A673 (cell line): Measurements from ENCODE around the gene RALGAPB. TPM values are rescaled to one million over a fixed set of nuclear protein-coding genes. Genes with fewer than 3 reads are reported as not detected.

Source experiments
- BruUV-seq: library from RNA; stranded (reverse); fragments of 400-500 nt; replicated peaks from 2 replicates; lab custom pipeline; 2021; lab: Mats Ljungman, UMichigan
- CTCF ChIA-PET: fragments of 300-600 bp; sonication (Branson Sonifier 250); formaldehyde crosslinking; loops from one replicate; lab custom pipeline; 2022; ENCODE audit warnings: antibody characterized with exemption; lab: Charles Lee
- POLR2A ChIA-PET: fragments of 300-600 bp; sonication (Branson Sonifier 250); formaldehyde crosslinking; loops from one replicate; lab custom pipeline; 2022; ENCODE audit warnings: antibody characterized with exemption; ENCODE audit not compliant: low non-redundant PET; lab: Charles Lee
- DNase-seq: peaks from one replicate; pipeline ENCODE4 v3.0.0-alpha.2; 2015; ENCODE audit warnings: low spot score
- H3K27ac ChIP-seq: fragments of 200-600 bp; sonication (generic); 2 replicates; pipeline ENCODE4 v1.5.1; 2016; ENCODE audit warnings: mixed run types, low read depth, mild to moderate bottlenecking, mixed read lengths, antibody characterized with exemption, low read length; ENCODE audit not compliant: poor library complexity, severe bottlenecking
- H3K27me3 ChIP-seq: fragments of 200-600 bp; sonication (generic); replicated peaks from 2 replicates; pipeline ENCODE4 v1.6.1; 2017; ENCODE audit warnings: mixed run types, low read depth, mild to moderate bottlenecking, mixed read lengths, antibody characterized with exemption, low read length; ENCODE audit not compliant: insufficient read depth, poor library complexity
- H3K36me3 ChIP-seq: fragments of 200-600 bp; sonication (generic); 2 replicates; pipeline ENCODE4 v1.6.1; 2016; ENCODE audit warnings: mixed run types, mild to moderate bottlenecking, mixed read lengths, antibody characterized with exemption, low read length; ENCODE audit not compliant: insufficient read depth, poor library complexity, severe bottlenecking
- H3K4me1 ChIP-seq: fragments of 200-600 bp; sonication (generic); 2 replicates; pipeline ENCODE4 v1.6.1; 2017; ENCODE audit warnings: mixed run types, mild to moderate bottlenecking, mixed read lengths, antibody characterized with exemption, low read length; ENCODE audit not compliant: insufficient read depth, poor library complexity, severe bottlenecking
- H3K4me3 ChIP-seq: fragments of 200-600 bp; sonication (generic); 2 replicates; pipeline ENCODE4 v1.5.1; 2016; ENCODE audit warnings: low read depth, mixed run types, mild to moderate bottlenecking, mixed read lengths, low read length; ENCODE audit not compliant: poor library complexity, severe bottlenecking
- H3K9me3 ChIP-seq: fragments of 200-600 bp; sonication (generic); 2 replicates; pipeline ENCODE4 v1.6.1; 2016; ENCODE audit warnings: mixed run types, low read depth, mild to moderate bottlenecking, mixed read lengths, antibody characterized with exemption, low read length; ENCODE audit not compliant: poor library complexity, severe bottlenecking
- CTCF ChIP-seq: fragments of 300-800, 200-600 bp; sonication (generic); conservative IDR thresholded peaks from 2 replicates; pipeline ENCODE4 v1.5.1; 2017; ENCODE audit warnings: low read depth, mild to moderate bottlenecking, antibody characterized with exemption, low read length, moderate library complexity, mixed read lengths
- EZH2 ChIP-seq: fragments of 200-600 bp; sonication (generic); IDR thresholded peaks from 2 replicates; pipeline ENCODE4 v1.6.1; 2017; ENCODE audit warnings: borderline replicate concordance, low read depth, mild to moderate bottlenecking, mixed read lengths, antibody characterized with exemption, low read length; ENCODE audit not compliant: poor library complexity, severe bottlenecking
- intact Hi-C: fragments of 100-400 bp; cut with micrococcal nuclease; formaldehyde crosslinking; loops from one replicate; pipeline ENCODE4 v1.10.0; 2022; ENCODE audit not compliant: unreplicated experiment
- total RNA-seq: library from RNA; stranded (reverse); gene quantifications from 2 replicates; pipeline ENCODE4 v1.2.3, GENCODE V29; 2021

The RALGAPB gene
- total RNA-seq, 1 experiment from 2014 or later = 34.4 TPM

DNA sequence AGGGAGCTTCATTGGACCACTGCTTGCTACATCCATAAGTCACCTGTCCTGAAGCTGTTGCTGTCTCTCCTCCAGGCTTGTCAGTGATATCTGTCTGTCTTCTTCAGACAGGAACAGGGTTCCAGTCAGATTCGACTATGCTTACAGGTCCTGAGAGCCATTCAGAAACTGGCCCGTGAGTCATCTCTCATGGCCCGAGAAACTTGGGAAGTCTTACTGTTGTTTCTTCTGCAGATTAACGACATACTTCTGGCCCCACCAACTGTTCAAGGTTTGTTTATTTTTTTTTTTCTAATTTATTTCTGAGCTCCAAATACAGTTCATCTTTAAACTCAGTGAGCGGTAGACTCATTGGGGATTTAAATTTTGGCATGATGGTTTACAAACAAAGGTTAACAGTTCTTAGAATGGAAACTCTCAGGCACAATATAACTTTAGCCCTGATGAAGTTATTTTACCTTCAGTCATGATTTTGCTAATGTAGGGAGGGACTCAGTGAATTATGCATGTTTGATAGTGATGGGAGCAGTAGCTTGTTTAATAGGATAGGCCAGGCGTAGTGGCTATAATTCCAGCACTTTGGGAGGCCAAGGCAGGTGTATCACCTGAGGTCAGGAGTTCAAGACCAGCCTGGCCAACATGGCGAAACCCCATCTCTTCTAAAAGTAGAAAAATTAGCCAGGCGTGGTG lies 24.7 kb downstream of the RALGAPB start:
- no peaks in the 10 kb centered on the region for H3K4me1 ChIP-seq
- H3K27me3 ChIP-seq = no peaks in the 10 kb centered on the region
- CTCF ChIA-PET = no interaction called here
- no TSS peak for BruUV-seq
- TF ChIP-seq EZH2 (no peak), CTCF (no peak)
- DNase-seq = no peak
- POLR2A ChIA-PET = no interaction called here
- H3K9me3 ChIP-seq = no peaks in the 10 kb centered on the region
- H3K27ac ChIP-seq = no peak overlapping the region
- peaks cover 31% of the 10 kb centered on the region for H3K36me3 ChIP-seq
- intact Hi-C loops = no loop called here
- no peak overlapping the region for H3K4me3 ChIP-seq

- Histone ChIP-seq H3K9me3 (no peaks in the 10 kb centered on the region), H3K36me3 (peaks cover 19% of the 10 kb centered on the region), H3K27me3 (no peaks in the 10 kb centered on the region), H3K4me1 (no peaks in the 10 kb centered on the region), H3K4me3 (no peak overlapping the region), H3K27ac (no peak overlapping the region)
- no peak for DNase-seq
- no TSS peak for BruUV-seq
- TF ChIP-seq CTCF = no peak
- TF ChIP-seq EZH2 = no peak
- intact Hi-C loops = no loop called here
- ChIA-PET POLR2A (no interaction called here), CTCF (no interaction called here)
These were observed 26.3 kb downstream of the RALGAPB start for GRCh38 chr20:38498909-38499308.

GRCh38 chr20:38499366-38499765 lies 26.7 kb downstream of the RALGAPB start:
- intact Hi-C loops = no loop called here
- CTCF ChIA-PET = no interaction called here
- H3K27me3 ChIP-seq = no peaks in the 10 kb centered on the region
- H3K4me1 ChIP-seq = no peaks in the 10 kb centered on the region
- H3K36me3 ChIP-seq = peaks cover 20% of the 10 kb centered on the region
- TF ChIP-seq CTCF = no peak
- no peak for TF ChIP-seq EZH2
- DNase-seq = no peak
- no peak overlapping the region for H3K4me3 ChIP-seq
- no peaks in the 10 kb centered on the region for H3K9me3 ChIP-seq
- no peak overlapping the region for H3K27ac ChIP-seq
- POLR2A ChIA-PET = no interaction called here
- no TSS peak for BruUV-seq
